HCT116 (cell line): ENCODE measurements around the gene DPY19L2. TPM values are rescaled to one million over a fixed set of nuclear protein-coding genes. Genes with fewer than 3 reads are reported as not detected.
"Not testable (repeated sequence)": the region's sequence is repeated elsewhere in the genome, so short reads cannot be mapped to it uniquely, and the experiment has no call there.

ENCODE experiments used
- ATAC-seq: fragments of 200-7000 bp; cut with Tn5 transposase; 2 replicates; pipeline ENCODE4 v1.9.1; 2020; ENCODE audit warnings: mild to moderate bottlenecking, moderate library complexity
- BruUV-seq: library from RNA; stranded (reverse); fragments of 400-500 nt; replicated peaks from 2 replicates; lab custom pipeline; 2021; lab: Mats Ljungman, UMichigan
- CTCF ChIA-PET: fragments of 300-600 bp; sonication (Branson Sonifier 250); formaldehyde crosslinking; loops from one replicate; lab custom pipeline; 2021; ENCODE audit warnings: antibody characterized with exemption; lab: Charles Lee
- POLR2A ChIA-PET: fragments of 300-600, 350-600 bp; sonication (Branson Sonifier 250); formaldehyde crosslinking; loops from one replicate; lab custom pipeline; 2021; ENCODE audit warnings: antibody characterized with exemption; lab: Charles Lee
- RAD21 ChIA-PET, 2 experiments: fragments of 300-600 bp; sonication (Branson Sonifier 250); formaldehyde crosslinking; loops; one replicate each; lab custom pipeline; 2023; ENCODE audit warnings: low total read pairs in 2 of 2; ENCODE audit not compliant: uncharacterized antibody in 2 of 2, unreplicated experiment in 2 of 2, low non-redundant PET in 1 of 2; lab: Charles Lee
- DNase-seq: peaks from one replicate; pipeline ENCODE4 v3.0.0-alpha.2; 2010; ENCODE audit warnings: low read depth, low spot score
- H2AFZ ChIP-seq: fragments of 200-600 bp; shearing (Covaris generic), sonication (generic); 2 replicates; pipeline ENCODE4 v1.6.1; 2017; ENCODE audit warnings: low read depth, mixed run types, mixed read lengths, antibody characterized with exemption, low read length; ENCODE audit not compliant: poor library complexity, severe bottlenecking
- H3K27ac ChIP-seq: 2 replicates; pipeline ENCODE4 v1.5.1; 2012; ENCODE audit warnings: low read depth, low read length
- H3K27me3 ChIP-seq: fragments of 200-600 bp; sonication (generic); 2 replicates; pipeline ENCODE4 v1.6.1; 2016; ENCODE audit warnings: mixed run types, low read length, mixed read lengths; ENCODE audit not compliant: insufficient read depth
- H3K36me3 ChIP-seq, 2 experiments: fragments of 200-500 bp in 1 of 2; fragments of 200-600 bp in 1 of 2; sonication (Bioruptor generic) in 1 of 2; sonication (generic) in 1 of 2; 2 replicates each; pipeline versions ENCODE4 v1.5.1 to v1.6.1; 2014 to 2016; ENCODE audit warnings: low read length in 2 of 2, inconsistent platforms in 1 of 2, mixed read lengths in 1 of 2, mixed run types in 1 of 2; ENCODE audit not compliant: insufficient read depth in 2 of 2, control insufficient read depth in 1 of 2
- H3K4me1 ChIP-seq, 2 experiments: fragments of 200-600 bp in 1 of 2; sonication (generic) in 1 of 2; 2 replicates each; pipeline versions ENCODE4 v1.5.1 to v1.6.1; 2012 to 2017; ENCODE audit warnings: low read length in 2 of 2, inconsistent platforms in 1 of 2, mild to moderate bottlenecking in 1 of 2, mixed read lengths in 1 of 2, mixed run types in 1 of 2, moderate library complexity in 1 of 2; ENCODE audit not compliant: insufficient read depth in 2 of 2, control insufficient read depth in 1 of 2
- H3K4me2 ChIP-seq: fragments of 200-600 bp; sonication (generic); 2 replicates; pipeline ENCODE4 v1.6.1; 2017; ENCODE audit warnings: mixed run types, low read length, mixed read lengths
- H3K4me3 ChIP-seq, 2 experiments: fragments of 200-600 bp in 1 of 2; sonication (generic) in 1 of 2; replicated peaks in 1 of 2; 2 replicates each; pipeline ENCODE4 v1.5.1; 2011 to 2016; ENCODE audit warnings: low read length in 2 of 2, control low read depth in 1 of 2, low read depth in 1 of 2, mild to moderate bottlenecking in 1 of 2, mixed read lengths in 1 of 2, mixed run types in 1 of 2
- H3K79me2 ChIP-seq: fragments of 200-600 bp; sonication (generic); 2 replicates; pipeline ENCODE4 v1.6.1; 2017; ENCODE audit warnings: mild to moderate bottlenecking, mixed run types, low read length, moderate library complexity, mixed read lengths; ENCODE audit not compliant: insufficient read depth
- H3K9ac ChIP-seq: fragments of 200-600 bp; sonication (generic); 2 replicates; pipeline ENCODE4 v1.6.1; 2016; ENCODE audit warnings: low read length, mixed read lengths
- H3K9me2 ChIP-seq: fragments of 200-600 bp; sonication (generic), shearing (Covaris generic); 2 replicates; pipeline ENCODE4 v1.6.1; 2017; ENCODE audit warnings: mixed run types, mild to moderate bottlenecking, moderate library complexity; ENCODE audit not compliant: insufficient read depth
- H3K9me3 ChIP-seq, 2 experiments: fragments of 200-500 bp in 1 of 2; fragments of 200-600 bp in 1 of 2; sonication (Bioruptor generic) in 1 of 2; sonication (generic) in 1 of 2; 2 replicates each; pipeline ENCODE4 v1.6.1; 2014 to 2017; ENCODE audit warnings: low read length in 2 of 2, mixed read lengths in 2 of 2, inconsistent platforms in 1 of 2, low read depth in 1 of 2, mild to moderate bottlenecking in 1 of 2, mixed run types in 1 of 2, moderate library complexity in 1 of 2; ENCODE audit not compliant: control insufficient read depth in 1 of 2, insufficient read depth in 1 of 2
- H4K20me1 ChIP-seq: fragments of 200-600 bp; sonication (generic), shearing (Covaris generic); 2 replicates; pipeline ENCODE4 v1.6.1; 2017; ENCODE audit warnings: mixed run types, mild to moderate bottlenecking, moderate library complexity; ENCODE audit not compliant: insufficient read depth
- CEBPB ChIP-seq: IDR thresholded peaks from 2 replicates; pipeline ENCODE4 v1.6.1; 2012; ENCODE audit warnings: low read depth
- EGR1 ChIP-seq: IDR thresholded peaks from 2 replicates; pipeline ENCODE4 v1.6.1; 2012; ENCODE audit warnings: low read depth
- FOSL1 ChIP-seq: IDR thresholded peaks from 2 replicates; pipeline ENCODE4 v1.6.1; 2012; ENCODE audit warnings: low read depth
- JUND ChIP-seq: IDR thresholded peaks from 2 replicates; pipeline ENCODE4 v1.6.1; 2012
- POLR2AphosphoS5 ChIP-seq: IDR thresholded peaks from 2 replicates; pipeline ENCODE4 v1.6.1; 2011; ENCODE audit warnings: mild to moderate bottlenecking, low read depth, low read length, moderate library complexity
- SIN3A ChIP-seq: IDR thresholded peaks from 2 replicates; pipeline ENCODE4 v1.6.1; 2012; ENCODE audit warnings: low read depth
- TCF7L2 ChIP-seq: IDR thresholded peaks from 2 replicates; pipeline ENCODE4 v1.7.0; 2011; ENCODE audit warnings: borderline replicate concordance, inconsistent platforms; ENCODE audit not compliant: insufficient read depth, insufficient read length; ENCODE audit errors: extremely low read depth
- YY1 ChIP-seq: IDR thresholded peaks from 2 replicates; pipeline ENCODE4 v1.6.1; 2011; ENCODE audit warnings: low read length, low read depth, moderate library complexity, mild to moderate bottlenecking; ENCODE audit not compliant: insufficient replicate concordance; ENCODE audit errors: extremely low read depth
- ZFX ChIP-seq: fragments of 450-650 bp; IDR thresholded peaks from 2 replicates; pipeline ENCODE4 v1.6.1; 2017
- intact Hi-C: fragments of 100-400 bp; cut with micrococcal nuclease; formaldehyde crosslinking; loops from 2 replicates; pipeline ENCODE4 v1.10.0; 2022
- total RNA-seq: library from RNA; stranded (reverse); gene quantifications from one replicate; pipeline ENCODE4 v1.2.1, GENCODE V29; 2021; ENCODE audit not compliant: unreplicated experiment
- TF ChIP-seq, protein P1 (sequence below): IDR thresholded peaks from 2 replicates; pipeline ENCODE4 v1.6.1; 2011; ENCODE audit warnings: mild to moderate bottlenecking, low read length, moderate library complexity; ENCODE audit not compliant: insufficient replicate concordance; ENCODE audit errors: extremely low read depth
- TF ChIP-seq, protein P2 (sequence below): IDR thresholded peaks from 2 replicates; pipeline ENCODE4 v1.6.1; 2012

Gene DPY19L2
- total RNA-seq, 1 experiment from 2014 or later, result not detected

DNA sequence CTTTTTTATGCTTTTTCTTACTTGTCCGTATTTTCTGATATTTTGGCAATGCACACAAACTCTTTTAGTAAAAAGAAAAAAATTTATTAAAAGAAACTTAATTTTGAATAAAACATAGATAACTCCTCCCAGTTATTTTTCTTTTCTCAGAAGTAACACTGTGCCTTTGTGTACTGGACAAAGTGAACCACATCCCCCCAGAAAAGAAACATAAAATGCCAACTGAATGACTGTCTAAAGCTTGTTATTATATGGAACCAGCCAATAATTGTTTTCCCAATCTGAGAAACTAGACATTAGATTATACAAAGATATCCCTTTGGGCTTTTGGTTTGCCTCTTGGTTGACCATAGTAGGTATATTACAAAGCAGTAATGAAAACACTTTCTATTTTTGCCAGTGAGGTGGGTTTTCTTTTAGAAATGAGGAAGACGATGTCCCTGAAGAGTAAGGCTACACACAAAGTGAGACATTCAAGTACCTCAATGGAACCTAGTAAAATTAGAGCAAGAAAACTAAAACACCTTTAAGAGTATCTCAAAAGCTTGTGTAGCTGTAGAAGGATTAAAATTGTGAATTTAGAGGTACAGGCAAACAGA, 44.2 kb upstream of the DPY19L2 start:
- ATAC-seq, H2AFZ ChIP-seq, H4K20me1 ChIP-seq, POLR2A ChIA-PET, H3K79me2 ChIP-seq, BruUV-seq, H3K4me2 ChIP-seq, H3K9me2 ChIP-seq, H3K36me3 ChIP-seq, H3K9me3 ChIP-seq, intact Hi-C loops, CTCF ChIA-PET, H3K9ac ChIP-seq, H3K4me1 ChIP-seq, RAD21 ChIA-PET, H3K27me3 ChIP-seq, H3K27ac ChIP-seq, H3K4me3 ChIP-seq, DNase-seq: not testable (repeated sequence)

DNA sequence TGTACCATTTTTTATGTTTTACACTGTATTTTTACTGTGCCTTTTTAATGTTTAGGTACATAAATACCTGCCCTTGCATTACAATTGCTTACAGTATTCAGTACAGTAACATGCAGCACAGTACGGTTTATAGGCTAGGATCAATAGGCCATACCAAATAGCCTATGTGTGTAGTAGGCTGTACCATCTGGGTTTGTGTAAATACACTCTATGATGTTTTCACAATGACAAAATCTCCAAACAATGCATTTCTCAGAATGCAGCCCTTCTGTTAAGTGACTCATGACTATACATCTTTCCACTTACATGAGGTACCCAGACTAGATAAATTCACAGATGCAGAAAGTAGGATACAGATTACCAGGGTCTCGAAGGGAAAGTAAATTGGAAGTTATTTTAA, 43.0 kb upstream of the DPY19L2 start:
- H3K4me2 ChIP-seq, ATAC-seq, H4K20me1 ChIP-seq, DNase-seq, H3K79me2 ChIP-seq, H3K9me2 ChIP-seq, RAD21 ChIA-PET, intact Hi-C loops, H3K36me3 ChIP-seq, H3K27ac ChIP-seq, H3K4me3 ChIP-seq, H3K4me1 ChIP-seq, CTCF ChIA-PET, BruUV-seq, POLR2A ChIA-PET, H3K9me3 ChIP-seq, H3K9ac ChIP-seq, H3K27me3 ChIP-seq: not testable (repeated sequence)
- H2AFZ ChIP-seq, result peak overlapping the region; percentile 26

DNA sequence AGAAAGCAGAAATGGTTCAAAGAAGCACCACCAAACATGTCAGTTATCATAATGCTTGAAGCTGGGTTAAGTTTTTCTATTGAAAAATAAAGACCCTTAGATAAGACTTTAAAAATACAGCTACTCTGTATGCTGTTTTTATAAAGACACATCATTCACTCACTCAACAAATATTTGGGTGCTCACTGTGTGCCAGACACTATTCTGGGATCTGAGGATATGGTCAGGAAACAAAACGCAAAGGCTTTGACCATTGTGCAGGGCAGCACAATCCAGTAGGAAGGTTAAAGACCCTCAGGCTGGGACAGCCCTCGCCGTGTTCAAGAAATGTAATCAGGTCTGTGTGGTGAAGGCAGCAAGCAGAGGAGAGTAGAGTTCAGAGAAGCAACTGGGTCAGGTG, 38.0 kb upstream of the DPY19L2 start:
- Histone ChIP-seq H3K27me3 (no peaks in the 10 kb centered on the region), H3K79me2 (no peaks in the 10 kb centered on the region), H3K27ac (no peak overlapping the region), H3K9ac (no peak overlapping the region), H3K9me3 (no peaks in the 10 kb centered on the region), H3K4me2 (no peak overlapping the region), H3K4me1 (no peaks in the 10 kb centered on the region), H4K20me1 (no peaks in the 10 kb centered on the region), H3K9me2 (no peaks in the 10 kb centered on the region), H2AFZ (no peak overlapping the region), H3K4me3 (no peak overlapping the region), H3K36me3 (no peaks in the 10 kb centered on the region)
- ChIA-PET POLR2A (no interaction called here), RAD21 (no interaction called here), CTCF (no interaction called here)
- intact Hi-C loops, result no loop called here
- no TSS peak for BruUV-seq
- ATAC-seq (no peak), DNase-seq (no peak)
- TF ChIP-seq CEBPB, result no peak
- no peak for TF ChIP-seq POLR2AphosphoS5
- no peak for TF ChIP-seq SIN3A
- no peak for TF ChIP-seq JUND
- no peak for TF ChIP-seq ZFX
- TF ChIP-seq, protein P1, sequence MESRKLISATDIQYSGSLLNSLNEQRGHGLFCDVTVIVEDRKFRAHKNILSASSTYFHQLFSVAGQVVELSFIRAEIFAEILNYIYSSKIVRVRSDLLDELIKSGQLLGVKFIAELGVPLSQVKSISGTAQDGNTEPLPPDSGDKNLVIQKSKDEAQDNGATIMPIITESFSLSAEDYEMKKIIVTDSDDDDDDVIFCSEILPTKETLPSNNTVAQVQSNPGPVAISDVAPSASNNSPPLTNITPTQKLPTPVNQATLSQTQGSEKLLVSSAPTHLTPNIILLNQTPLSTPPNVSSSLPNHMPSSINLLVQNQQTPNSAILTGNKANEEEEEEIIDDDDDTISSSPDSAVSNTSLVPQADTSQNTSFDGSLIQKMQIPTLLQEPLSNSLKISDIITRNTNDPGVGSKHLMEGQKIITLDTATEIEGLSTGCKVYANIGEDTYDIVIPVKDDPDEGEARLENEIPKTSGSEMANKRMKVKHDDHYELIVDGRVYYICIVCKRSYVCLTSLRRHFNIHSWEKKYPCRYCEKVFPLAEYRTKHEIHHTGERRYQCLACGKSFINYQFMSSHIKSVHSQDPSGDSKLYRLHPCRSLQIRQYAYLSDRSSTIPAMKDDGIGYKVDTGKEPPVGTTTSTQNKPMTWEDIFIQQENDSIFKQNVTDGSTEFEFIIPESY, result no peak
- no peak for TF ChIP-seq EGR1
- TF ChIP-seq FOSL1, result no peak
- TF ChIP-seq TCF7L2, result no peak
- no peak for TF ChIP-seq YY1
- TF ChIP-seq, protein P2, sequence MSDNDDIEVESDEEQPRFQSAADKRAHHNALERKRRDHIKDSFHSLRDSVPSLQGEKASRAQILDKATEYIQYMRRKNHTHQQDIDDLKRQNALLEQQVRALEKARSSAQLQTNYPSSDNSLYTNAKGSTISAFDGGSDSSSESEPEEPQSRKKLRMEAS, result no peak
